Nephron progenitor cell (in vitro differentiated cells): ENCODE results near the gene LIN28B.
"Not testable (repeated sequence)": the region's sequence is repeated elsewhere in the genome, so short reads cannot be mapped to it uniquely, and the experiment has no call there.

Experiments used
- DNase-seq: peaks from one replicate; pipeline ENCODE4 v3.0.0; 2021
- H3K27ac Mint-ChIP-seq: 2 replicates; pipeline ENCODE4 v1.8.0; 2021; ENCODE audit warnings: mild to moderate bottlenecking, moderate library complexity, mixed read lengths
- H3K27me3 Mint-ChIP-seq: 2 replicates; pipeline ENCODE4 v1.8.0; 2021; ENCODE audit warnings: mild to moderate bottlenecking, low read depth, mixed read lengths; ENCODE audit not compliant: poor library complexity
- H3K36me3 Mint-ChIP-seq: 2 replicates; pipeline ENCODE4 v1.8.0; 2021; ENCODE audit warnings: low read depth, mixed read lengths
- H3K4me1 Mint-ChIP-seq: 2 replicates; pipeline ENCODE4 v1.8.0; 2021; ENCODE audit warnings: mixed read lengths
- H3K4me3 Mint-ChIP-seq: 2 replicates; pipeline ENCODE4 v1.8.0; 2021; ENCODE audit warnings: mild to moderate bottlenecking, moderate library complexity, mixed read lengths
- H3K9me3 Mint-ChIP-seq: 2 replicates; pipeline ENCODE4 v1.8.0; 2021; ENCODE audit warnings: mild to moderate bottlenecking, moderate library complexity, mixed read lengths
- CTCF ChIP-seq: fragments of 200-600 bp; sonication (generic); IDR thresholded peaks from 2 replicates; pipeline ENCODE4 v1.5.0; 2021; ENCODE audit warnings: antibody characterized with exemption

LIN28B gene

GRCh38 chr6:105068407-105068806, 111.5 kb downstream of the LIN28B start:
- Mint-ChIP-seq H3K27ac (no peak overlapping the region), H3K27me3 (peaks cover 3% of the 10 kb centered on the region), H3K36me3 (peaks cover 29% of the 10 kb centered on the region), H3K4me3 (no peak overlapping the region), H3K9me3 (peaks cover 3% of the 10 kb centered on the region), H3K4me1 (peaks cover 16% of the 10 kb centered on the region)
- DNase-seq: no peak
- TF ChIP-seq CTCF: no peak

- TF ChIP-seq CTCF: no peak
- peaks cover 3% of the 10 kb centered on the region for H3K27me3 Mint-ChIP-seq
- H3K9me3 Mint-ChIP-seq: peaks cover 5% of the 10 kb centered on the region
- H3K4me1 Mint-ChIP-seq: peaks cover 15% of the 10 kb centered on the region
- DNase-seq: no peak
- H3K27ac Mint-ChIP-seq: peak overlapping the region; percentile 78
- H3K36me3 Mint-ChIP-seq: peaks cover 27% of the 10 kb centered on the region
- no peak overlapping the region for H3K4me3 Mint-ChIP-seq
Observed at GRCh38 chr6:105069821-105070445, 113.0 kb downstream of the LIN28B start.

- DNase-seq: no peak
- H3K27ac Mint-ChIP-seq: no peak overlapping the region
- H3K9me3 Mint-ChIP-seq: peaks cover 5% of the 10 kb centered on the region
- no peak for TF ChIP-seq CTCF
- peaks cover 11% of the 10 kb centered on the region for H3K4me1 Mint-ChIP-seq
- H3K27me3 Mint-ChIP-seq: peaks cover under 1% of the 10 kb centered on the region
- H3K4me3 Mint-ChIP-seq: no peak overlapping the region
- peaks cover 28% of the 10 kb centered on the region for H3K36me3 Mint-ChIP-seq
Observed at GRCh38 chr6:105072798-105073199, 115.9 kb downstream of the LIN28B start.

- H3K4me3 Mint-ChIP-seq: no peak overlapping the region
Observed at GRCh38 chr6:105075210-105075609, 118.3 kb downstream of the LIN28B start.

GRCh38 chr6:105076418-105076817, 119.5 kb downstream of the LIN28B start:
- not testable (repeated sequence) for H3K27ac Mint-ChIP-seq, H3K9me3 Mint-ChIP-seq, DNase-seq, H3K27me3 Mint-ChIP-seq, H3K4me3 Mint-ChIP-seq
- H3K4me1 Mint-ChIP-seq: peaks cover 14% of the 10 kb centered on the region
- H3K36me3 Mint-ChIP-seq: peaks cover 47% of the 10 kb centered on the region

More at GRCh38 chr6:105075210-105075609, 118.3 kb downstream of the LIN28B start:
- peaks cover 5% of the 10 kb centered on the region for H3K9me3 Mint-ChIP-seq
- H3K36me3 Mint-ChIP-seq: peaks cover 47% of the 10 kb centered on the region
- H3K27ac Mint-ChIP-seq: no peak overlapping the region
- TF ChIP-seq CTCF: no peak
- peaks cover 14% of the 10 kb centered on the region for H3K4me1 Mint-ChIP-seq
- H3K27me3 Mint-ChIP-seq: no peaks in the 10 kb centered on the region
- no peak for DNase-seq

GRCh38 chr6:105077596-105078385, 120.9 kb downstream of the LIN28B start:
- no peak for DNase-seq
- no peaks in the 10 kb centered on the region for H3K27me3 Mint-ChIP-seq
- peaks cover 5% of the 10 kb centered on the region for H3K9me3 Mint-ChIP-seq
- TF ChIP-seq CTCF: peak; percentile 37
- H3K4me3 Mint-ChIP-seq: no peak overlapping the region
- H3K4me1 Mint-ChIP-seq: peaks cover 14% of the 10 kb centered on the region
- peaks cover 48% of the 10 kb centered on the region for H3K36me3 Mint-ChIP-seq
- H3K27ac Mint-ChIP-seq: no peak overlapping the region
